Sigmoid colon (tissue), 4 donors: Measurements from ENCODE around the gene ZSWIM9.

Experiments used
- CTCF ChIP-seq, 4 experiments: fragments of 450-650 bp in 3 of 4; fragments of 200-600 bp in 1 of 4; IDR thresholded peaks; one replicate each; pipeline ENCODE4 v1.5.1; 2016 to 2019; ENCODE audit warnings: antibody characterized with exemption in 4 of 4, mild to moderate bottlenecking in 3 of 4, moderate library complexity in 2 of 4
- EP300 ChIP-seq, 4 donors: sonication (generic); formaldehyde crosslinking; IDR thresholded peaks; one replicate each; pipeline ENCODE4 v1.6.1; 2017; ENCODE audit warnings: antibody characterized with exemption in 4 of 4
- POLR2A ChIP-seq, 2 donors: fragments of 450-650 bp; IDR thresholded peaks; one replicate each; pipeline ENCODE4 v1.6.1; 2016; ENCODE audit warnings: antibody characterized with exemption in 2 of 2, mild to moderate bottlenecking in 2 of 2, moderate library complexity in 2 of 2
- POLR2AphosphoS5 ChIP-seq, 4 donors: sonication (generic); formaldehyde crosslinking; IDR thresholded peaks; one replicate each; pipeline ENCODE4 v1.6.1; 2017; ENCODE audit warnings: antibody characterized with exemption in 4 of 4

- no peak for TF ChIP-seq POLR2AphosphoS5 (IDR thresholded peaks at IDR 0.05)
- TF ChIP-seq CTCF (IDR thresholded peaks at IDR 0.05) = peak; percentile 61 to 93 (median 82)
- no peak for TF ChIP-seq POLR2A (IDR thresholded peaks at IDR 0.05)
- TF ChIP-seq EP300 (IDR thresholded peaks at IDR 0.05) = no peak
These were observed 17.9 kb upstream of the ZSWIM9 start for GRCh38 chr19:48152551-48152950.
